ENCODE results near the gene KRTAP15-1.

DNA sequence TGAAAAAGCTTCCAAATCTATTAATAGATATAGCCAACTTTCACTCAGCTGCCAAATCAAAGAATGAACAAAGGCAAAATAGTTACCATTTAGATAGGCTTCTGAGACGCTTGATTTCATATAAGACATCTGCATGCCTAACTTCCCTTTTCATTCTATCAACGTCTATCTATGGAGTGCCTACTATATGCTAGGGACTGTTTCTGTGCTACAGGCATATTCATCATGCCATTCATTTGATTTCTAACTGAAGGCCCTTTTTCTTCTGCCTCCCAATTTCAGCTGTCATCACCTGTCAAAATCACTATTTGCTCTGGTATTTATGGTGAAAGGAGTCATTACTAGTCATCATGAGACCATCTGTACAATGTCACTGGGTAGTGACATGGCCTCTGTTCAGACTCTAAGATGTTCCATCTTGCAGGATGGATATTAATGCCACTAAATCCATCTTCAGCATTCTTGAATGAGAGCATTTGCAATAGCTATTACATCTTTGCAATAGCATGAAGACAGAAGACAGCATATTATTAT is 48.5 kb upstream of the KRTAP15-1 start:
- TF ChIP-seq EZH2 (IDR thresholded peaks at IDR 0.05) (no peak), POLR2AphosphoS5 (IDR thresholded peaks at IDR 0.05; ENCODE audit: borderline replicate concordance, low read depth, low read length) (no peak), FOXP2 (optimal IDR thresholded peaks at IDR 0.05; ENCODE audit: control extremely low read depth, extremely low read length, insufficient read depth) (no peak)
